HCT116 (cell line): ENCODE data around the gene DOP1A. TPM values are rescaled to one million over a fixed set of nuclear protein-coding genes. Genes with fewer than 3 reads are reported as not detected.

ENCODE experiments used
- ATAC-seq: fragments of 200-7000 bp; cut with Tn5 transposase; 2 replicates; pipeline ENCODE4 v1.9.1; 2020; ENCODE audit warnings: mild to moderate bottlenecking, moderate library complexity
- BruUV-seq: library from RNA; stranded (reverse); fragments of 400-500 nt; replicated peaks from 2 replicates; lab custom pipeline; 2021; lab: Mats Ljungman, UMichigan
- CTCF ChIA-PET: fragments of 300-600 bp; sonication (Branson Sonifier 250); formaldehyde crosslinking; loops from one replicate; lab custom pipeline; 2021; ENCODE audit warnings: antibody characterized with exemption; lab: Charles Lee
- POLR2A ChIA-PET: fragments of 300-600, 350-600 bp; sonication (Branson Sonifier 250); formaldehyde crosslinking; loops from one replicate; lab custom pipeline; 2021; ENCODE audit warnings: antibody characterized with exemption; lab: Charles Lee
- RAD21 ChIA-PET, 2 experiments: fragments of 300-600 bp; sonication (Branson Sonifier 250); formaldehyde crosslinking; loops; one replicate each; lab custom pipeline; 2023; ENCODE audit warnings: low total read pairs in 2 of 2; ENCODE audit not compliant: uncharacterized antibody in 2 of 2, unreplicated experiment in 2 of 2, low non-redundant PET in 1 of 2; lab: Charles Lee
- DNase-seq: peaks from one replicate; pipeline ENCODE4 v3.0.0-alpha.2; 2010; ENCODE audit warnings: low read depth, low spot score
- H2AFZ ChIP-seq: fragments of 200-600 bp; shearing (Covaris generic), sonication (generic); 2 replicates; pipeline ENCODE4 v1.6.1; 2017; ENCODE audit warnings: low read depth, mixed run types, mixed read lengths, antibody characterized with exemption, low read length; ENCODE audit not compliant: poor library complexity, severe bottlenecking
- H3K27ac ChIP-seq: 2 replicates; pipeline ENCODE4 v1.5.1; 2012; ENCODE audit warnings: low read depth, low read length
- H3K27me3 ChIP-seq: fragments of 200-600 bp; sonication (generic); 2 replicates; pipeline ENCODE4 v1.6.1; 2016; ENCODE audit warnings: mixed run types, low read length, mixed read lengths; ENCODE audit not compliant: insufficient read depth
- H3K36me3 ChIP-seq, 2 experiments: fragments of 200-500 bp in 1 of 2; fragments of 200-600 bp in 1 of 2; sonication (Bioruptor generic) in 1 of 2; sonication (generic) in 1 of 2; 2 replicates each; pipeline versions ENCODE4 v1.5.1 to v1.6.1; 2014 to 2016; ENCODE audit warnings: low read length in 2 of 2, inconsistent platforms in 1 of 2, mixed read lengths in 1 of 2, mixed run types in 1 of 2; ENCODE audit not compliant: insufficient read depth in 2 of 2, control insufficient read depth in 1 of 2
- H3K4me1 ChIP-seq, 2 experiments: fragments of 200-600 bp in 1 of 2; sonication (generic) in 1 of 2; 2 replicates each; pipeline versions ENCODE4 v1.5.1 to v1.6.1; 2012 to 2017; ENCODE audit warnings: low read length in 2 of 2, inconsistent platforms in 1 of 2, mild to moderate bottlenecking in 1 of 2, mixed read lengths in 1 of 2, mixed run types in 1 of 2, moderate library complexity in 1 of 2; ENCODE audit not compliant: insufficient read depth in 2 of 2, control insufficient read depth in 1 of 2
- H3K4me2 ChIP-seq: fragments of 200-600 bp; sonication (generic); 2 replicates; pipeline ENCODE4 v1.6.1; 2017; ENCODE audit warnings: mixed run types, low read length, mixed read lengths
- H3K4me3 ChIP-seq, 2 experiments: fragments of 200-600 bp in 1 of 2; sonication (generic) in 1 of 2; replicated peaks in 1 of 2; 2 replicates each; pipeline ENCODE4 v1.5.1; 2011 to 2016; ENCODE audit warnings: low read length in 2 of 2, control low read depth in 1 of 2, low read depth in 1 of 2, mild to moderate bottlenecking in 1 of 2, mixed read lengths in 1 of 2, mixed run types in 1 of 2
- H3K79me2 ChIP-seq: fragments of 200-600 bp; sonication (generic); 2 replicates; pipeline ENCODE4 v1.6.1; 2017; ENCODE audit warnings: mild to moderate bottlenecking, mixed run types, low read length, moderate library complexity, mixed read lengths; ENCODE audit not compliant: insufficient read depth
- H3K9ac ChIP-seq: fragments of 200-600 bp; sonication (generic); 2 replicates; pipeline ENCODE4 v1.6.1; 2016; ENCODE audit warnings: low read length, mixed read lengths
- H3K9me2 ChIP-seq: fragments of 200-600 bp; sonication (generic), shearing (Covaris generic); 2 replicates; pipeline ENCODE4 v1.6.1; 2017; ENCODE audit warnings: mixed run types, mild to moderate bottlenecking, moderate library complexity; ENCODE audit not compliant: insufficient read depth
- H3K9me3 ChIP-seq, 2 experiments: fragments of 200-500 bp in 1 of 2; fragments of 200-600 bp in 1 of 2; sonication (Bioruptor generic) in 1 of 2; sonication (generic) in 1 of 2; 2 replicates each; pipeline ENCODE4 v1.6.1; 2014 to 2017; ENCODE audit warnings: low read length in 2 of 2, mixed read lengths in 2 of 2, inconsistent platforms in 1 of 2, low read depth in 1 of 2, mild to moderate bottlenecking in 1 of 2, mixed run types in 1 of 2, moderate library complexity in 1 of 2; ENCODE audit not compliant: control insufficient read depth in 1 of 2, insufficient read depth in 1 of 2
- H4K20me1 ChIP-seq: fragments of 200-600 bp; sonication (generic), shearing (Covaris generic); 2 replicates; pipeline ENCODE4 v1.6.1; 2017; ENCODE audit warnings: mixed run types, mild to moderate bottlenecking, moderate library complexity; ENCODE audit not compliant: insufficient read depth
- CEBPB ChIP-seq: IDR thresholded peaks from 2 replicates; pipeline ENCODE4 v1.6.1; 2012; ENCODE audit warnings: low read depth
- EZH2 ChIP-seq: fragments of 200-600 bp; sonication (generic); IDR thresholded peaks from 2 replicates; pipeline ENCODE4 v1.6.1; 2017; ENCODE audit warnings: antibody characterized with exemption, mixed run types
- EZH2phosphoT487 ChIP-seq: fragments of 200-600 bp; IDR thresholded peaks from 2 replicates; pipeline ENCODE4 v1.6.1; 2018; ENCODE audit warnings: antibody characterized with exemption, borderline replicate concordance
- FOSL1 ChIP-seq: IDR thresholded peaks from 2 replicates; pipeline ENCODE4 v1.6.1; 2012; ENCODE audit warnings: low read depth
- JUND ChIP-seq: IDR thresholded peaks from 2 replicates; pipeline ENCODE4 v1.6.1; 2012
- MAX ChIP-seq: IDR thresholded peaks from 2 replicates; pipeline ENCODE4 v1.6.1; 2012
- POLR2AphosphoS5 ChIP-seq: IDR thresholded peaks from 2 replicates; pipeline ENCODE4 v1.6.1; 2011; ENCODE audit warnings: mild to moderate bottlenecking, low read depth, low read length, moderate library complexity
- RAD21 ChIP-seq: IDR thresholded peaks from 2 replicates; pipeline ENCODE4 v1.6.1; 2012; ENCODE audit warnings: low read depth, mild to moderate bottlenecking
- REST ChIP-seq: IDR thresholded peaks from 2 replicates; pipeline ENCODE4 v1.6.1; 2012; ENCODE audit warnings: low read depth
- SIN3A ChIP-seq: IDR thresholded peaks from 2 replicates; pipeline ENCODE4 v1.6.1; 2012; ENCODE audit warnings: low read depth
- SRF ChIP-seq: IDR thresholded peaks from 2 replicates; pipeline ENCODE4 v1.6.1; 2012; ENCODE audit warnings: low read depth
- TCF7L2 ChIP-seq: IDR thresholded peaks from 2 replicates; pipeline ENCODE4 v1.7.0; 2011; ENCODE audit warnings: borderline replicate concordance, inconsistent platforms; ENCODE audit not compliant: insufficient read depth, insufficient read length; ENCODE audit errors: extremely low read depth
- intact Hi-C: fragments of 100-400 bp; cut with micrococcal nuclease; formaldehyde crosslinking; loops from 2 replicates; pipeline ENCODE4 v1.10.0; 2022
- total RNA-seq: library from RNA; stranded (reverse); gene quantifications from one replicate; pipeline ENCODE4 v1.2.1, GENCODE V29; 2021; ENCODE audit not compliant: unreplicated experiment

DOP1A gene
- total RNA-seq, 1 experiment from 2014 or later: 7.1 TPM

GRCh38 chr6:83124553-83124952 lies 57.1 kb downstream of the DOP1A start:
- BruUV-seq: no TSS peak
- ChIA-PET CTCF (no interaction called here), RAD21 (no interaction called here), POLR2A (no interaction called here)
- ATAC-seq (no peak), DNase-seq (no peak)
- H3K9ac ChIP-seq: no peak overlapping the region
- peaks cover 0 to 3% of the 10 kb centered on the region in 2 experiments; a peak in 1 of 4 replicates for H3K36me3 ChIP-seq
- no peak overlapping the region for H3K4me2 ChIP-seq
- no peak overlapping the region for H3K4me3 ChIP-seq
- H3K9me2 ChIP-seq: no peaks in the 10 kb centered on the region
- intact Hi-C loops: no loop called here
- H2AFZ ChIP-seq: no peak overlapping the region
- H3K9me3 ChIP-seq: no peaks in the 10 kb centered on the region
- H4K20me1 ChIP-seq: no peaks in the 10 kb centered on the region
- no peak for TF ChIP-seq EZH2
- TF ChIP-seq FOSL1: no peak
- TF ChIP-seq JUND: no peak
- no peak for TF ChIP-seq MAX
- no peak for TF ChIP-seq TCF7L2
- TF ChIP-seq RAD21: no peak
- no peak for TF ChIP-seq CEBPB
- TF ChIP-seq REST: no peak
- no peak for TF ChIP-seq SIN3A
- no peak for TF ChIP-seq POLR2AphosphoS5
- TF ChIP-seq EZH2phosphoT487: no peak
- no peak for TF ChIP-seq SRF
- H3K4me1 ChIP-seq: peaks cover 0 to 2% of the 10 kb centered on the region in 2 experiments; a peak in 1 of 4 replicates
- no peak overlapping the region for H3K27ac ChIP-seq
- no peaks in the 10 kb centered on the region for H3K27me3 ChIP-seq
- H3K79me2 ChIP-seq: no peaks in the 10 kb centered on the region
